Peyer's patch (tissue), 4 donors: ENCODE data around the gene MARVELD3.

Experiments used
- CTCF ChIP-seq, 6 experiments: fragments of 450-650 bp in 4 of 6; fragments of 200-600 bp in 2 of 6; sonication (generic) in 1 of 6; IDR thresholded peaks; one replicate each; pipeline ENCODE4 v1.5.1; 2017 to 2019; ENCODE audit warnings: antibody characterized with exemption in 6 of 6, mild to moderate bottlenecking in 3 of 6, moderate library complexity in 1 of 6
- POLR2A ChIP-seq, 2 donors: fragments of 450-650 bp; IDR thresholded peaks; one replicate each; pipeline ENCODE4 v1.5.1; 2017; ENCODE audit warnings: antibody characterized with exemption in 2 of 2, mild to moderate bottlenecking in 2 of 2, moderate library complexity in 2 of 2

DNA sequence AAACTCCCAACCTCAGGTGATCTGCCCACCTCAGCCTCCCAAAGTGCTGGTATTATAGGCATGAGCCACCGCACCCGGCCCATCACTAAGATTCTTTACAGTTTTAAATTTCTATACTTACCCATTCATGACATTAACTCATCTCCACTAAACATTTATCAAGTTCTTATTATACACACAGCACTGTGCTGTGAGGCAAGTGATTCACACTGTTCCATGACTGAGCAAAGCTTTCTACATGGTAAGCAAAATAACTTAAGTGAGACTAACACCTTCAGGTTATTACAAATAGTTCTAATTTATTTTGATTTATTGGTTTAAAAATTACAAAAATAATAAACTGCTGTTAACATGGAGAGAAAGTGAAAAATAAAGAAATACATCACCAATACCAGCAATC, 33.5 kb downstream of the MARVELD3 start:
- TF ChIP-seq CTCF (IDR thresholded peaks at IDR 0.05) = no peak
- no peak for TF ChIP-seq POLR2A (IDR thresholded peaks at IDR 0.05)
